Calu3 (cell line): ENCODE measurements around the gene DPH7. TPM values are rescaled to one million over a fixed set of nuclear protein-coding genes. Genes with fewer than 3 reads are reported as not detected.

ENCODE experiments used
- BruUV-seq: library from RNA; stranded (reverse); fragments of 400-500 nt; replicated peaks from 2 replicates; lab custom pipeline; 2021; lab: Mats Ljungman, UMichigan
- CTCF ChIA-PET: fragments of 300-600 bp; sonication (Branson Sonifier 250); formaldehyde crosslinking; loops from one replicate; lab custom pipeline; 2022; ENCODE audit warnings: antibody characterized with exemption; lab: Charles Lee
- DNase-seq: peaks from one replicate; pipeline ENCODE4 v3.0.0; 2022
- H3K27ac Mint-ChIP-seq: one replicate; pipeline ENCODE4 v1.8.0; 2022; ENCODE audit warnings: mixed read lengths; ENCODE audit not compliant: unreplicated experiment
- H3K27me3 Mint-ChIP-seq: one replicate; pipeline ENCODE4 v1.8.0; 2022; ENCODE audit warnings: mixed read lengths; ENCODE audit not compliant: unreplicated experiment
- H3K36me3 Mint-ChIP-seq: one replicate; pipeline ENCODE4 v1.8.0; 2022; ENCODE audit warnings: mild to moderate bottlenecking, moderate library complexity, mixed read lengths; ENCODE audit not compliant: insufficient read depth, unreplicated experiment
- H3K4me1 Mint-ChIP-seq: one replicate; pipeline ENCODE4 v1.8.0; 2022; ENCODE audit warnings: mild to moderate bottlenecking, low read depth, mixed read lengths; ENCODE audit not compliant: unreplicated experiment
- H3K4me3 Mint-ChIP-seq: one replicate; pipeline ENCODE4 v1.8.0; 2022; ENCODE audit warnings: mild to moderate bottlenecking, low read depth, moderate library complexity, mixed read lengths; ENCODE audit not compliant: unreplicated experiment
- H3K9me3 Mint-ChIP-seq: one replicate; pipeline ENCODE4 v1.8.0; 2022; ENCODE audit warnings: low read depth, mixed read lengths; ENCODE audit not compliant: unreplicated experiment
- CTCF ChIP-seq: fragments of 200-600 bp; IDR thresholded peaks from one replicate; pipeline ENCODE4 v1.8.0; 2022; ENCODE audit warnings: antibody characterized with exemption; ENCODE audit not compliant: unreplicated experiment
- intact Hi-C: fragments of 100-400 bp; cut with micrococcal nuclease; formaldehyde crosslinking; loops from one replicate; pipeline ENCODE4 v1.10.0; 2022; ENCODE audit not compliant: unreplicated experiment
- total RNA-seq: library from RNA; stranded (reverse); gene quantifications from 2 replicates; pipeline ENCODE4 v1.2.3, GENCODE V29; 2022

DPH7 gene
- total RNA-seq, 1 experiment from 2014 or later = 30.2 TPM

DNA sequence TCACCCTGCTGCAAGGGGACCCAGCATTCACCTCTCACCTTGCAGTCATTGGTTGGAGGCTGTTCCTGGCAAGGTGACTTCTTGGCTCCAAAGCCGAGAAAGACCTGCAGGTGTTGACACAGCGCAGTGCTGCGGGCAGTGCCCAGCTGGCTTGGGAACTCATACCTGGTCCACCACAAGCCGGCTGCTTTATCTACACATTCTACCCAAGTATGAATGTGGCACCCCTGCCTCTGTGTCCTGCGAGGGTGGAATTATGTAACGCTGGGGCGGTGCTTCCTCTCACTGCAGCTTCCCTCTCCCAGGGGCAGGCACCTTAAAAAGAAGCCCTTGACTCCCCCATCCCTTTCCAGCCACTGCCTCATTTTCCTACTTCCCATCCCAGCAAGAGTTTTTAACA lies 14.0 kb upstream of the DPH7 start:
- Mint-ChIP-seq H3K4me3 (no peak overlapping the region), H3K9me3 (no peaks in the 10 kb centered on the region), H3K27ac (no peak overlapping the region), H3K27me3 (no peaks in the 10 kb centered on the region), H3K4me1 (peaks cover 5% of the 10 kb centered on the region), H3K36me3 (peaks cover 28% of the 10 kb centered on the region)
- no peak for DNase-seq
- TF ChIP-seq CTCF = no peak
- BruUV-seq = no TSS peak
- intact Hi-C loops = no loop called here
- CTCF ChIA-PET = no interaction called here

GRCh38 chr9:137590469-137591383 lies 12.0 kb upstream of the DPH7 start, which contains the start of gene ZMYND19:
ZMYND19 (minus strand) TSS chr9:137590512; CDS start chr9:137590263, 249 bp downstream.
- peak; percentile 89 for DNase-seq
- BruUV-seq = no TSS peak
- Mint-ChIP-seq H3K4me1 (peaks cover 7% of the 10 kb centered on the region), H3K27me3 (no peaks in the 10 kb centered on the region), H3K4me3 (peak within 1 kb of the TSS; percentile 74), H3K36me3 (peaks cover 38% of the 10 kb centered on the region), H3K27ac (peak within 1 kb of the TSS; percentile 13), H3K9me3 (no peaks in the 10 kb centered on the region)
- no peak for TF ChIP-seq CTCF
- CTCF ChIA-PET = interaction anchor here (0.8 to 1.2 kb wide), 2 partner anchors 11 to 30 kb away, joined by 3 read pairs; no protein-coding TSS in a partner anchor
- intact Hi-C loops = no loop called here

GRCh38 chr9:137590123-137590468 lies 11.4 kb upstream of the DPH7 start:
- no peak for TF ChIP-seq CTCF
- no peaks in the 10 kb centered on the region for H3K27me3 Mint-ChIP-seq
- no TSS peak for BruUV-seq
- H3K4me3 Mint-ChIP-seq = peak overlapping the region; percentile 74
- no peaks in the 10 kb centered on the region for H3K9me3 Mint-ChIP-seq
- CTCF ChIA-PET = no interaction called here
- DNase-seq = no peak
- peaks cover 7% of the 10 kb centered on the region for H3K4me1 Mint-ChIP-seq
- H3K27ac Mint-ChIP-seq = no peak overlapping the region
- peaks cover 38% of the 10 kb centered on the region for H3K36me3 Mint-ChIP-seq
- intact Hi-C loops = no loop called here

DNA sequence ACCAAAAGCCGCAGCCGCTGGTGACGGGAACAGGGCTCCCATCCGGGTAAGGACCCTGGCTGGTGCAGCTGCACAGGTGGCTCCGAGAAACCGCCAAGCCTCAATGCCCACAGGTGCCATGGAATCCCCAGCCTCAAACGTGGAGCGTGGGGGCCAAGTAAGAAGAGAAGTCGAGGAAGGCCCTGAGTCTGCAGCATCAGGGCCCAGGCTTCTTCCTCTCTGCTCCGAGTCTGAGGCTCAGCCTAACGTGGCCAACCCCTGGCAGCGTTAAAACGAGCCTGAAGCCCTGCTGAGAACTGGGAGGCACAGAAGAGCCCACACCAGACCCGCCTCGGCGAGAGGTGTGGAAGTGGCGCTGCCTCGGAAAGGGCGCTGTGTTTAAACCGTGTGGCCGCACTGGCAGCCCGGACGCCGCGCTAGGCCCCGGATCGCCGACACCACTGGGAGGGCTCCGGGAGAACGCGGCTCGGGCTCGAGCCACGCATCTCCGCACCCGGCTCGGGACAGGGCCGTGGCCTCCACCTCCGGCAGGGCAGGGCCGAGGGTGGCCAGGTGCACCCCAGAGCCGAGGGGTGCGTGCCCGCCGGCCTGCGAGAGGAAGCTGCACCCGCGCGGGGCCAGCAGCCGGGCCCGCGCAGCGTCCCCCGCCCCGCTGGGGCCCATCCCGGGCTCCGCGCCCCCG lies 10.9 kb upstream of the DPH7 start:
- DNase-seq = no peak
- H3K27me3 Mint-ChIP-seq = no peaks in the 10 kb centered on the region
- H3K36me3 Mint-ChIP-seq = peaks cover 38% of the 10 kb centered on the region
- H3K27ac Mint-ChIP-seq = no peak overlapping the region
- no TSS peak for BruUV-seq
- no peaks in the 10 kb centered on the region for H3K9me3 Mint-ChIP-seq
- H3K4me3 Mint-ChIP-seq = peak overlapping the region; percentile 70
- TF ChIP-seq CTCF = no peak
- H3K4me1 Mint-ChIP-seq = peaks cover 7% of the 10 kb centered on the region
- CTCF ChIA-PET = no interaction called here
- intact Hi-C loops = no loop called here
